ENCODE measurements around the gene RDH5.
A peak's percentile ranks its signal among the peaks of the same experiment; 100 is the strongest.
"Not testable (repeated sequence)": the region's sequence is repeated elsewhere in the genome, so short reads cannot be mapped to it uniquely, and the experiment has no call there.

RDH5 gene

DNA sequence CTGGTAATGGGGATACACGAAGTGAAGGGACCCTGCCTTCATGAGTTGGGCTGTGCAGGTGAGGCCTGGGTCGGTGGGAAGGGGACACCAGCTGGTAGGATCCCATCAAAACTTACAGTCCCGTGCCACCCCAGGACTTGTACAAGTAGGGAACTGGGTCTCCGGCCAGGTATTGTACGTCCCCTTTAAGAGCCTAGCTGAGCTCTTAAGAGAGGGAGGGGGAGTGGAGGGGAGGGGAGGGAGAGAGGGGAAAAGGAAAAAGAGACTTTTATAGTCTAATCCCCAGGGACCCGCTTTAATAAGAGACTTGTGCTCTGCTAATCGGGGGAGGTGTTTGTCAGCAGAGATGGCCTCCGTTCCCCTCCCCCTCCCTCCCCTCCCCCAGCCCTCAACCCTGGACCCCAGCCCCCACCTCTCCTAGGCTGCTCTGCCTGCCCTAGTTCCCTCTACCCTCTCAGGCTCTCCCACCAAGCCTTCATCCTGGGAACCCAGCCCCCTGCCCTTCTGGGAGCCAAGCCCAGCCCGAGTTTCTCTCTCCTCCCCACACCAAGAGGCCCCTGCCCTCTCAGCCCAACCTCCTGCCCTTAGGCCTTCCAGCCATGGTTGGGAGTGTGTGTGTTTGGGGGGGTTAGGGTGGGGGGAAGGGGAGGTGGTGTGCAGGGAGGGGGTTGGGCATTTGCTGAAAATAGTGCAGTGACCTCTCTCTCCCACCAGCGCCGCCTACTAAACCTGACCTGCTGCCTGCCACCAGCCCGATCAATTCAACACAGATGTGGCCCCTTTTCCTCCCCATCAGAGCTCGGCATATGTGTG, 25.4 kb downstream of the RDH5 start:
- DNase-seq (ENCODE audit: low read depth in 3 of 3): no peak

GRCh38 chr12:55746174-55746912, 26.1 kb downstream of the RDH5 start:
- no peak for DNase-seq (ENCODE audit: low read depth in 3 of 3)

GRCh38 chr12:55746913-55747231, 26.7 kb downstream of the RDH5 start:
- DNase-seq (ENCODE audit: low read depth in 3 of 3): no peak

- DNase-seq (ENCODE audit: low read depth in 3 of 3): no peak
These were observed 28.2 kb downstream of the RDH5 start for GRCh38 chr12:55748230-55748993.

DNA sequence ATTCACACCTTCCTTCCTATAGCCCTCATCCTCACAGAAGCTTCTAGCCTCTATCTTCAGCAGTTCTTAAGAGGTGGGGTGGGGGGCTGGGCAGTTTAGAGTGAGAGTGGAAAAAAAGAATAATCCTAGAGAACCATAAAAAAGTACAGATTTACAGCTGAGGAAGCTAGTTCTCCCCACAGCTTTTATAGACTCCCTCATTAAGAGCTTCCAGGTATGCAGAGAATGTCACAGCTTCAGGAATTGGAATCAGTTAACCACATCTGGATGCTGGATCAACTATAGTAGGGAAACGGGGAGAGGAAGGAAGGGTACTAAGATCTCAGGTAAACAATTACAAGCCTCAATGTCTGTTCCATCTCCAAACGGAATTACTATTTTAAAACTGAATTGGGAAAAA, 35.1 kb downstream of the RDH5 start:
- no peak for DNase-seq (ENCODE audit: low read depth in 3 of 3)

DNA sequence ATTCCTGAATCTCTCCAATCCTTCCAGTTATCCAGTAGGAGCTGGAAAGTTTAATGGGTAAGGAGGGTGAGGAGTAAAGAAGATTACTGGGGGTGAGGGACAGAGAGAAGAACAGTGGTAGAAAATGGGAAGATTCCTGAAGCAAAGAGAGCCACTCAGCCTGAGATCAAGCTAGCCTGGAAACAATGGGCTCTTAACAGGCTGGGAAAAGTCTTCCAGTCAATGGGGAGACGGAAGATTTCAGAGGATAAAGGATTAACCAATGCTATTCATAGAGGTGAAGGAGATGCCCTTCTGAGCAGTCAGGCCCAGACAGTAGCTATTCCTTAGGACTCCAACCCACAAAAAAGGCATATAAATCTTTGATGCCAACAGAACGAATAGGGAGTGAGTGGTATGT, 37.5 kb downstream of the RDH5 start:
- DNase-seq (ENCODE audit: low read depth in 3 of 3): no peak

DNA sequence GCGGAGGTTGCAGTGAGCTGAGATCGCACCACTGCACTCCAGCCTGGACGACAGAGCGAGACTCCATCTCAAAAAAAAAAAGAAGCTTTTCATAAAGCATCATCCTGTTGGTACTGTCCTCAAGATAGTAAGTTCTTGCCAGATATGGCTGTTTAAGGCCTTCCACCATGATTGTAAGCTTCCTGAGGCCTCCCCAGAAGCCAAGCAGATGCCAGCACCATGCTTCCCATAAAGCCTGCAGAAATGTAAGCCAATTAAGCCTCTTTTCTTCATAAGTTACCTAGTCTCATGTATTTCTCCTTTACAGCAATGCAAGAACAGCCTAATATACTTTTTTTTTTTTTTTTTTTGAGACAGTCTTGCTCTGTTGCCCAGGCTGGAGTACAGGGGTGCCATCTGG, 38.4 kb downstream of the RDH5 start:
- not testable (repeated sequence) for DNase-seq (ENCODE audit: low read depth in 3 of 3)

DNA sequence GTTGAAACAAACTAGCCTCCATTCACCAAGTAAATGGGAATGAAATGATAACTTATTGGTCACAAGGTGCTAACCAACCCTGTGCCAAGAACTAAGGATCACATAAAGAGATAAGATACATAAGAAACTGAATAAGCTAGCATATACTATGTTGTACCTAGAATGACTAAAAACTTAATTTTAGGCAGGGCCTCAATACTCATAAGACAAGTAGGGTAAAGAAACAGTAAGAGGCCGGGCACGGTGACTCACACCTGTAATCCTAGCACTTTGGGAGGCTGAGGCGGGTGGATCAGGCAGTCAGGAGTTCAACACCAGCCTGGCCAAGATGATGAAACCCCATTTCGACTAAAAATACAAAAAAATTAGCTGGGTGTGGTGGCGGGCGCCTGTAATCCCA, 40.5 kb downstream of the RDH5 start:
- peak in 1 of 3 experiments; percentile 52 for DNase-seq (ENCODE audit: low read depth in 3 of 3)

DNA sequence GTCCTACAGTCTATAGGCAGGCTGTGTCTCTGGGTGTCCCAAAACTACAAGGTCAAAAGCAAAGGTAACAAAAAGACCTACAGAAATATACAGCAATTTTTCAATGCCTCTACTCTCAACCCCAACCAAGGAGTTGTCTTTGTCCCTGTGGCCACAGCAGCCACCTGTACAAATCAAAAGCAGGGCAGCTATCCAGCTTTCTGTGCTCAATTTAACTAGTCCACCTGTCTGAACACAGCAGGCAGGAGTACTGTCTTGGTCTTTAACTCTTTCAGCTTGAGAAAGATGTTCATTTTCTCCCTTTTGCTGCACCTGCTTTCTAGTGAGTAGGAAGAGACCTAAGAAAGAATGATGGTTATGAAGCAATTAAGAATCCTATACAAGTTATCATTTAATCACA, 42.5 kb downstream of the RDH5 start:
- DNase-seq (ENCODE audit: low read depth in 3 of 3): no peak

DNA sequence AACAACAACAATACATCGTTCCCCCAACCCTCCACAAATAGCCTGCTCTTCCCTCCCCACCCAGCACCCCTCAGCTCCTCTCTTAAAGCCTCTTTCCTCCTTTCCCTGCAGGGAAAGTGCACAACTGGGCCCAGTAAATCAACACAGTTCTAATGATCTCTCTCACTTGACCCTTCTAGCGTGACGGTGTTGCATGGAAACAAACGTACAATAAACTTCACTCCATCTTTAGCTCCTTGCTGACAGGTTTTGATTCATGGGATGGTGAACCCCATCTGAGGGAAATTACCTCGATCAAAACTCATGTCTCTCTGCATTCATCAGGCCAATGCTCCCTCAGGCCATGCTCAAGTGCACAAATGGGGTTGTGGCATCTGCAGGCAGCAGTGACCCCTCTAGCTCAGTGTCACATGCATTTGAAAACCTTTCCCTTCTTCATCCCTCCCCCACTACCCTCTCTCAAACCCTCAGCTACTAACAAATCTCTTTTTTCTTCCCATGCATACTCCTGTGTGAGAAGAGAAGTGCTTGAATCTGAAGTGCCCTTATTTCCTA, 45.6 kb downstream of the RDH5 start:
- DNase-seq (ENCODE audit: low read depth in 3 of 3): no peak

DNA sequence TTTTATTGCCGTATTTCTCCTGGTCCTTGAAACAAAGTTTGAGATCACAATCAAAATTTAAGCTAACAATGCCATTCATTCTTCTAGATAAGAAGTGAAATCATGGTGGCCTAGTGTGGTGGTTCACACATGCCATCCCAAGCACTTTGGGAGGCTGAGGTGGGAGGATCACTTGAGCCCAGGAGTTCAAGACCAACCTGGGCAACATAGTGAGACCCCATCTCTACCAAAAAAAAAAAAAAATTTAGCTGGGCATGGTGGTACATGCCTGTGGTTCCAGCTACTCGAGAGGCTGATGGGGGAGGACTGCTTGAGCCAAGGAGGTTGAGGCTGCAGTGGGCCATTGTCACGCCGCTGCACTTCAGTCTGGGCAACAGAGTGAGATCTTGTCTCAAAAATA, 47.0 kb downstream of the RDH5 start:
- no peak for DNase-seq (ENCODE audit: low read depth in 3 of 3)

GRCh38 chr12:55771736-55772135, 51.5 kb downstream of the RDH5 start:
- DNase-seq (ENCODE audit: low read depth in 3 of 3): no peak

Measured in stimulated activated CD4-positive, alpha-beta T cell treated with anti-CD3 and anti-CD28 coated beads, TNF-alpha, amount 100 ng/mL, for 24 hours (primary cell).